Prostate gland (tissue), 2 donors: ENCODE data around the gene SDHAF4.

Source experiments
- CTCF ChIP-seq, 4 experiments: fragments of 200-600 bp in 2 of 4; fragments of 450-650 bp in 2 of 4; sonication (generic) in 2 of 4; IDR thresholded peaks; 1 replicate in 3 of 4; 2 replicates in 1 of 4; pipeline ENCODE4 v1.5.1; 2016 to 2019; ENCODE audit warnings: antibody characterized with exemption in 4 of 4, mild to moderate bottlenecking in 2 of 4, moderate library complexity in 2 of 4
- POLR2A ChIP-seq: fragments of 450-650 bp; IDR thresholded peaks from one replicate; pipeline ENCODE4 v1.6.1; 2016; ENCODE audit warnings: antibody characterized with exemption, mild to moderate bottlenecking

- no peak for TF ChIP-seq POLR2A
- TF ChIP-seq CTCF (IDR thresholded peaks at IDR 0.05), result no peak
Observed at GRCh38 chr6:70551566-70551965, 15.2 kb upstream of the SDHAF4 start.
